Fibroblast of lung (primary cell): ENCODE results near the gene BCL2L14. TPM values are rescaled to one million over a fixed set of nuclear protein-coding genes. Genes with fewer than 3 reads are reported as not detected.
A peak's percentile ranks its signal among the peaks of the same experiment; 100 is the strongest.

Source experiments
- DNase-seq, 2 donors: peaks; one replicate each; pipeline versions ENCODE4 v3.0.0 to v3.0.0-alpha.2; 2010; ENCODE audit warnings: low read depth in 2 of 2
- H2AFZ ChIP-seq: 2 replicates; pipeline ENCODE4 v1.5.1; 2012; ENCODE audit warnings: low read length, control low read depth, inconsistent platforms
- H3K27ac ChIP-seq: 2 replicates; pipeline ENCODE4 v1.5.1; 2011; ENCODE audit warnings: low read length, control low read depth; ENCODE audit not compliant: insufficient read depth
- H3K27me3 ChIP-seq: 2 replicates; pipeline ENCODE4 v1.5.1; 2011; ENCODE audit warnings: mild to moderate bottlenecking, low read length; ENCODE audit not compliant: control insufficient read depth, insufficient read depth
- H3K36me3 ChIP-seq: 2 replicates; pipeline ENCODE4 v1.5.1; 2011; ENCODE audit warnings: low read length; ENCODE audit not compliant: control insufficient read depth, insufficient read depth
- H3K4me1 ChIP-seq: 2 replicates; pipeline ENCODE4 v1.5.1; 2011; ENCODE audit warnings: low read length; ENCODE audit not compliant: control insufficient read depth, insufficient read depth; ENCODE audit errors: extremely low read depth
- H3K4me2 ChIP-seq: 2 replicates; pipeline ENCODE4 v1.5.1; 2011; ENCODE audit warnings: low read length, control low read depth; ENCODE audit not compliant: insufficient read depth; ENCODE audit errors: extremely low read depth
- H3K4me3 ChIP-seq, 4 experiments: fragments of 200-600 bp in 1 of 4; sonication (generic) in 1 of 4; replicated peaks in 1 of 4; 2 replicates each; pipeline ENCODE4 v1.5.1; 2011 to 2016; ENCODE audit warnings: low read length in 4 of 4, low read depth in 3 of 4, mild to moderate bottlenecking in 3 of 4, control low read depth in 2 of 4, inconsistent platforms in 1 of 4, mixed read lengths in 1 of 4; ENCODE audit not compliant: insufficient read depth in 1 of 4; ENCODE audit errors: control extremely low read depth in 1 of 4
- H3K79me2 ChIP-seq: 2 replicates; pipeline ENCODE4 v1.5.1; 2012; ENCODE audit warnings: mild to moderate bottlenecking, low read length, inconsistent platforms; ENCODE audit not compliant: control insufficient read depth, insufficient read depth
- H3K9ac ChIP-seq: 2 replicates; pipeline ENCODE4 v1.5.1; 2011; ENCODE audit warnings: mild to moderate bottlenecking, low read length, control low read depth; ENCODE audit not compliant: insufficient read depth
- H3K9me3 ChIP-seq: 2 replicates; pipeline ENCODE4 v1.5.1; 2012; ENCODE audit warnings: low read depth, low read length; ENCODE audit not compliant: control insufficient read depth, insufficient read depth
- H4K20me1 ChIP-seq: 2 replicates; pipeline ENCODE4 v1.5.1; 2011; ENCODE audit warnings: low read length; ENCODE audit not compliant: control insufficient read depth, insufficient read depth; ENCODE audit errors: extremely low read depth
- CTCF ChIP-seq, 2 donors: IDR thresholded peaks in 1 of 2; conservative IDR thresholded peaks in 1 of 2; 1 replicate in 1 of 2; 2 replicates in 1 of 2; pipeline ENCODE4 v1.5.1; 2011 to 2012; ENCODE audit warnings: low read length in 2 of 2, control low read depth in 1 of 2, inconsistent platforms in 1 of 2, low read depth in 1 of 2, mild to moderate bottlenecking in 1 of 2
- EZH2 ChIP-seq: IDR thresholded peaks from 2 replicates; pipeline ENCODE4 v1.5.1; 2012; ENCODE audit warnings: low read length, control low read depth, mild to moderate bottlenecking; ENCODE audit errors: missing control alignments
- polyA plus RNA-seq, 2 donors: library from polyadenylated mRNA; depleted of rRNA in 1 of 2; stranded (reverse) in 1 of 2; unstranded in 1 of 2; fragments of >200 nt; gene quantifications; 2 replicates each; pipeline ENCODE4 v1.2.1, GENCODE V29; 2011 to 2012; ENCODE audit warnings: missing spikeins in 1 of 2
- total RNA-seq: library from RNA; depleted of rRNA; stranded (reverse); fragments of >200 nt; gene quantifications from 2 replicates; pipeline ENCODE4 v1.2.1, GENCODE V29; 2014

Gene BCL2L14
- total and polyA plus RNA-seq, 2 donors (not counting 1 experiment from before 2014, with no cell fraction given), result not detected

GRCh38 chr12:12083688-12084087 is 12.9 kb downstream of the BCL2L14 start:
- Histone ChIP-seq H3K9ac (no peak overlapping the region), H3K27me3 (no peaks in the 10 kb centered on the region), H4K20me1 (no peaks in the 10 kb centered on the region), H3K27ac (no peak overlapping the region), H3K79me2 (no peaks in the 10 kb centered on the region), H3K4me3 (no peak overlapping the region), H3K9me3 (no peaks in the 10 kb centered on the region), H2AFZ (no peak overlapping the region), H3K36me3 (no peaks in the 10 kb centered on the region), H3K4me1 (no peaks in the 10 kb centered on the region), H3K4me2 (no peak overlapping the region)
- DNase-seq, result peak in 1 of 2 donors; percentile 40
- TF ChIP-seq EZH2 (no peak), CTCF (conservative IDR thresholded peaks at IDR 0.05 in 1 of 2, IDR thresholded peaks at IDR 0.05 in 1 of 2; ENCODE audit: low read depth in 1 of 2, low read length in 2 of 2) (no peak)

GRCh38 chr12:12086362-12086761 is 15.6 kb downstream of the BCL2L14 start:
- Histone ChIP-seq H3K36me3 (no peaks in the 10 kb centered on the region), H3K27ac (no peak overlapping the region), H3K4me3 (no peak overlapping the region), H3K9me3 (no peaks in the 10 kb centered on the region), H3K4me2 (no peak overlapping the region), H3K4me1 (no peaks in the 10 kb centered on the region), H3K27me3 (no peaks in the 10 kb centered on the region), H3K9ac (no peak overlapping the region), H4K20me1 (no peaks in the 10 kb centered on the region), H3K79me2 (no peaks in the 10 kb centered on the region), H2AFZ (no peak overlapping the region)
- DNase-seq, result no peak
- TF ChIP-seq EZH2, result no peak
- TF ChIP-seq CTCF (conservative IDR thresholded peaks at IDR 0.05 in 1 of 2, IDR thresholded peaks at IDR 0.05 in 1 of 2; ENCODE audit: low read depth in 1 of 2, low read length in 2 of 2), result no peak

GRCh38 chr12:12086973-12087692 is 16.4 kb downstream of the BCL2L14 start:
- Histone ChIP-seq H2AFZ (no peak overlapping the region), H3K79me2 (no peaks in the 10 kb centered on the region), H3K9ac (no peak overlapping the region), H3K4me1 (peaks cover under 1% of the 10 kb centered on the region), H4K20me1 (no peaks in the 10 kb centered on the region), H3K4me2 (no peak overlapping the region), H3K4me3 (no peak overlapping the region), H3K9me3 (no peaks in the 10 kb centered on the region), H3K27ac (no peak overlapping the region), H3K36me3 (no peaks in the 10 kb centered on the region), H3K27me3 (no peaks in the 10 kb centered on the region)
- DNase-seq, result no peak
- TF ChIP-seq CTCF (conservative IDR thresholded peaks at IDR 0.05 in 1 of 2, IDR thresholded peaks at IDR 0.05 in 1 of 2; ENCODE audit: low read depth in 1 of 2, low read length in 2 of 2) (no peak), EZH2 (no peak)
